GM12878 (cell line): ENCODE measurements around the gene MAPK8IP1.

Experiments
- BCL3 ChIP-seq: IDR thresholded peaks from 2 replicates; pipeline ENCODE4 v1.6.1; 2011; ENCODE audit warnings: borderline replicate concordance, low read depth, mild to moderate bottlenecking, moderate library complexity, low read length; ENCODE audit not compliant: insufficient read depth, poor library complexity, severe bottlenecking
- CBFB ChIP-seq: IDR thresholded peaks from 2 replicates; pipeline ENCODE4 v1.6.1; 2016; ENCODE audit warnings: antibody characterized with exemption, low read depth
- CTCF ChIP-seq, 3 experiments: IDR thresholded peaks in 2 of 3; conservative IDR thresholded peaks in 1 of 3; 2 replicates each; pipeline ENCODE4 v1.5.1; 2011; ENCODE audit warnings: low read depth in 3 of 3, low read length in 3 of 3, mild to moderate bottlenecking in 3 of 3, control low read depth in 2 of 3, moderate library complexity in 2 of 3, inconsistent platforms in 1 of 3, mixed read lengths in 1 of 3; ENCODE audit not compliant: control insufficient read depth in 2 of 3, insufficient read depth in 1 of 3; ENCODE audit errors: extremely low read depth in 1 of 3
- IRF3 ChIP-seq: fragments of 450-650 bp; IDR thresholded peaks from 2 replicates; pipeline ENCODE4 v1.6.1; 2014; ENCODE audit warnings: mild to moderate bottlenecking
- MXI1 ChIP-seq: fragments of 150-350 bp; IDR thresholded peaks from 2 replicates; pipeline ENCODE4 v1.6.1; 2011; ENCODE audit warnings: low read depth, mild to moderate bottlenecking, inconsistent platforms, low read length, improper control_type of control experiment
- MYC ChIP-seq: IDR thresholded peaks from 2 replicates; pipeline ENCODE4 v1.6.1; 2011; ENCODE audit warnings: mild to moderate bottlenecking, low read length, moderate library complexity, inconsistent platforms; ENCODE audit not compliant: insufficient read depth, insufficient replicate concordance, insufficient read length, severe bottlenecking
- POLR2A ChIP-seq: IDR thresholded peaks from 2 replicates; pipeline ENCODE4 v1.6.1; 2011; ENCODE audit warnings: low read depth, mild to moderate bottlenecking, low read length
- POLR2AphosphoS5 ChIP-seq: IDR thresholded peaks from 2 replicates; pipeline ENCODE4 v1.6.1; 2011; ENCODE audit warnings: mild to moderate bottlenecking, low read length, inconsistent platforms
- RAD21 ChIP-seq: IDR thresholded peaks from 2 replicates; pipeline ENCODE4 v1.6.1; 2011; ENCODE audit warnings: mild to moderate bottlenecking, low read depth, low read length, moderate library complexity; ENCODE audit not compliant: insufficient read depth
- REST ChIP-seq: IDR thresholded peaks from 2 replicates; pipeline ENCODE4 v1.6.1; 2012; ENCODE audit warnings: mild to moderate bottlenecking, low read depth, low read length
- RFX5 ChIP-seq: IDR thresholded peaks from 2 replicates; pipeline ENCODE4 v1.6.1; 2011; ENCODE audit warnings: low read depth, low read length, improper control_type of control experiment

- no peak for TF ChIP-seq CTCF (IDR thresholded peaks at IDR 0.05 in 2 of 3, conservative IDR thresholded peaks at IDR 0.05 in 1 of 3; ENCODE audit: control insufficient read depth in 2 of 3, extremely low read depth in 1 of 3, insufficient read depth in 1 of 3, low read depth in 3 of 3, low read length in 3 of 3)
- no peak for TF ChIP-seq RFX5
- no peak for TF ChIP-seq REST
- TF ChIP-seq MXI1 = no peak
- TF ChIP-seq POLR2AphosphoS5 = no peak
- peak; percentile 34; the same call in 1 of the 2 replicates for TF ChIP-seq POLR2A
- no peak for TF ChIP-seq RAD21
- no peak for TF ChIP-seq BCL3
- TF ChIP-seq IRF3 = no peak
- no peak for TF ChIP-seq CBFB
- no peak for TF ChIP-seq MYC
Measured at GRCh38 chr11:45913942-45914635, 28.6 kb downstream of the MAPK8IP1 start.
